Measurements from ENCODE around the gene KCNIP1.

DNA sequence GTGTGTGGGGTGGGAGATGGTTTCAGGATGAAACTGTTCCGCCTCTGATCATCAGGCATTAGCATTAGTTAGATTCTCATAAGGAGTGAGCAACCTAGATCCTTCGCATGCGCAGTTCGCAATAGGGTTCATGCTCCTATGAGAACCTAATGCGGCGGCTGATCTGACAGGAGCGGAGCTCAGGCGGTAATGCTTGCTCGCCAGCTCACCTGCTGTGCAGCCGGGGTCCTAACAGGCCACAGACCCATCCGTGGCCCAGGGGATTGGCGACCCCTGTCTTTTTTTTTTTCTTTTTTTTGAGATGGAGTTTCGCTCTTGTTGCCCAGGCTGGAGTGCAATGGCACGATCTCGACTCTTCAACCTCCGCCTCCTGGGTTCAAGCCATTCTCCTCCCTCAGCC is 119.1 kb downstream of the KCNIP1 start:
- TF ChIP-seq POLR2A (IDR thresholded peaks at IDR 0.05) = no peak
- TF ChIP-seq, protein P1, sequence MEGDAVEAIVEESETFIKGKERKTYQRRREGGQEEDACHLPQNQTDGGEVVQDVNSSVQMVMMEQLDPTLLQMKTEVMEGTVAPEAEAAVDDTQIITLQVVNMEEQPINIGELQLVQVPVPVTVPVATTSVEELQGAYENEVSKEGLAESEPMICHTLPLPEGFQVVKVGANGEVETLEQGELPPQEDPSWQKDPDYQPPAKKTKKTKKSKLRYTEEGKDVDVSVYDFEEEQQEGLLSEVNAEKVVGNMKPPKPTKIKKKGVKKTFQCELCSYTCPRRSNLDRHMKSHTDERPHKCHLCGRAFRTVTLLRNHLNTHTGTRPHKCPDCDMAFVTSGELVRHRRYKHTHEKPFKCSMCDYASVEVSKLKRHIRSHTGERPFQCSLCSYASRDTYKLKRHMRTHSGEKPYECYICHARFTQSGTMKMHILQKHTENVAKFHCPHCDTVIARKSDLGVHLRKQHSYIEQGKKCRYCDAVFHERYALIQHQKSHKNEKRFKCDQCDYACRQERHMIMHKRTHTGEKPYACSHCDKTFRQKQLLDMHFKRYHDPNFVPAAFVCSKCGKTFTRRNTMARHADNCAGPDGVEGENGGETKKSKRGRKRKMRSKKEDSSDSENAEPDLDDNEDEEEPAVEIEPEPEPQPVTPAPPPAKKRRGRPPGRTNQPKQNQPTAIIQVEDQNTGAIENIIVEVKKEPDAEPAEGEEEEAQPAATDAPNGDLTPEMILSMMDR (IDR thresholded peaks at IDR 0.05) = no peak

All from body of pancreas (tissue), 4 donors.